Kidney capillary endothelial cell (primary cell): ENCODE measurements around the gene ALLC.
A peak's percentile ranks its signal among the peaks of the same experiment; 100 is the strongest.
"Not testable (repeated sequence)": the region's sequence is repeated elsewhere in the genome, so short reads cannot be mapped to it uniquely, and the experiment has no call there.

ENCODE experiments used
- DNase-seq: peaks from one replicate; pipeline ENCODE4 v3.0.0-alpha.2; 2018; ENCODE audit warnings: low spot score

ALLC gene

DNA sequence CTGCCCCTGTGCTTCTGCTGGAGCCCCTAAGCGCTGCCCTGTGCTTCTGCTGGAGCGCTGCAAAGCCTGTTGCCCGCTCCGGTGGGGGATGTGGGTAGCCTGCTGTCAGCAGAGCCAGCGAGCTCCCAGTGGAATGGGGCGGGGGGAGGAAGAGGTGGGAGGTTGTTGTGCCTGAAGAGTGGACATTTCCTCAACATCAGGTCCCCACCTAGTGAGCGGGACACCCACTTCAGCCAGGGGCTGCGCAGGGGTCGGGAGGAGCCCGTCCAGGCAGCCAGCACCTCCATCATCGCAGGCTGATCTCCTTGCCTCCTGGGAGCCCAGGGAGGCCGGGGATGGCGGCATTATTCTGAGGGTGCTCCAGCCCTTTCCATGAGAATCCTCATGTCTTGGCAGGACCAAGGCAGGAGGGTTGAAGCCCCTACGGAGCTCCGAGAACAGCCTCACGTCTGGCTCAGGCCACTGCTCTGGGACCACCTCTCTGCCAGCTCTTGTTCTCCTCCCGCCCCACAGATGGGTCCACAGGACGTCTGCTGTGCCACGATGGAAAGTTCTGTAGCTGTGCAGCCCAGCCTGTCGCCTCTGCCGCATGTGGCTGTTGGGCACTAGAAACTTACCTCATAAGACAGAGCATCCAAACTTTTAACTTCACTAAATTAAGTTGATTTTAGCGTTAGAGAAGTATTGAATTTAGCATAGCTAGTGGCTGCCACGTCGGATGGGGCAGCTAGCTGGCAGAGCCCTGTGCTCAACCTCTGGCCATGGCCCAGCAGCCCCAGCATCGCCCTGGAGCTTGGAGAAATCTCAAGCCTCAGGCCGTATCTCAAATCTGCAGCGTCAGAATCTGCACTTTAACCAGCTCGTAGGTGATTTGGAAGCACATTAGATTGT, 1.9 kb upstream of the ALLC start:
- no peak for DNase-seq

DNA sequence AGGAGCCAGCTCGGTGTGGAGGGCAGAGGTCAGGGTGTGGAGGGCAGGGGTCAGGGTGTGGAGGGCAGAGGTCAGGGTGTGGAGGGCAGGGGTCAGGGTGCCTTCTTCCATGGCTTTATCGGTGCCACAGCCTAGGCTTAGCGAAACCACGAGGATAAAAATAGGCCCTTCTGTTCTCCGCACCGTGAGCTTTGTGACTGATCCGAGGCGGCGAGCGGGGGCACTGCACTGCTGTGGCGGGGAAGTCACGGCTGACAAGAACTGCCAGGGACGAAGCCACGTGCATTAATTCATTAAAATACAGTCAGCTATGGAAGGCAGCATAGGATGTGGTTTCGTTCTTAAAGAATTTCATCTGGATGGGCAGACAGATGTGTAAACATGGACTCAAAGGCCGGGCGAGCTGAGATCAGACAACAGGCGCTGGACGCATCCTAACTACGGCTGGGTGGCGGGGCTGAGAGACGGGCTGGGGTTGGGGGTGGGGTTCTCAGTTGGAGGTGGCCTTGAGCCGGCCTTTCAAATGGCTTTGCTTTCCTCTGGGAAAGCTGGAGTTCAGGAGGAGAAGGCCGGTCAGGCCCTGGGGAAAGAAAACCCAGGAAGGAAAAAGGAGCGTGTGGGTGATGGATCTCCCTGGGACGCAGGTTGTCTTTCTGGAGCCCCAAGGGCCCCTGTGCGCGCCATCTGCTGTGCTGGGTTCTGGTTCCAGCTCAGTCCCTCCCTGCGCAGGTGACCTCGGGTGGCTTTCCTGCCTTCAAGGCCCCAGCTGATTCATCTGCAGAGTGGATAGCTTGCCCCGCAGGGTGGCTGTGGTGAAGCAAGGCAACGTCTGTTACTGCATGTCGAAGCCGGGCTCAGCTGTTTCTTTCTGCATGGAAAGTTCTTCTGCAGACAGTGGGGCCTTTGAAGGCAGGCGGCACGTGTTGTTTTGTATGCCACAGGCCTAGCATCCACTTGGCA, 958 bp upstream of the ALLC start:
- DNase-seq, result no peak

DNA sequence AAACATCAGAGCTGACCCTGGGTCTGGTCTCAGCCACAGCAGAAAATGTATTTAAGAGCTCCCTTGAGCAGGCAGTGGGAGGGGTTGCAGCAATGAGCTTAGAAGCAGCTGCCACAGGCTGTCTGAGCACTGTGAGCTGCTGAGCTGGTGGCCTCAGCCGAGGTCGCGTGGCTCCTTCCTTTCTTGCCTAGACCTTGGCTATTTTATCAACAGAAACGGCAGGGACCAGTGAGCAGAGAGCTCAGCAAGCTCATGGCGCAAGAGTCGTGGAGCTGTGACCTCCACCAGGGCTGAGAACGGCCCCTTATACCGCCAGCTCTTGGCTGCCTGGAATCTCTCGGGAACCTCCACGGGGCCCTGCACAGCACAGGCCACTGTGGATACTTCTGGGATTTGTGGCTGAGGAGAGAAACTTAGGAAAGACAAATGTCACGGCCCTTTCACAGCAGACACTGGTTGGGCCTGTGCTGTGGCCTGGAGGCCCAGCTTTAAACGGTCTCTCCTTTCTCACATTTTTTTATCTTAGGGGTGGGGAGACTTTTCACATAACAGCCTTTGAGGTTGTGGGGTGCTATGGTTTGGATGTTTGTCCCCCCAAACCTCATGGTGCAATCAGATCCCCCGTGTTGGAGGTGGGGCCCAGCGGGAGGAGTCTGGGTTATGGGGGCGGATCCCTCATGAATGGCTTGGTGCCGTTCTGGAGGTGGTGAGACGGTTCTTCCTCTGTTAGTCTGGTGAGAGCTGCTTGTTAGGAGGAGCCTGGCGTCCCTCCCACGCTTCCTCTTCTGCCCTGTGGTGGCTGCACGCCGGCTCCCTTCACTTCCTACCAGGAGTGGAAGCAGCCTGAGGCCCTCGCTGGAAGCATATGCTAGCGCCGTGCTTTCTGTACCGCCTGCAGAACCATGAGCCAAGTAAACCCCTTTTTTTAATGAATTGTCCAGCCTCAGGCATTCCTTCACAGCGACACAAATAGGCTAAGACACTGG, 1.7 kb downstream of the ALLC start:
- DNase-seq, result no peak

DNA sequence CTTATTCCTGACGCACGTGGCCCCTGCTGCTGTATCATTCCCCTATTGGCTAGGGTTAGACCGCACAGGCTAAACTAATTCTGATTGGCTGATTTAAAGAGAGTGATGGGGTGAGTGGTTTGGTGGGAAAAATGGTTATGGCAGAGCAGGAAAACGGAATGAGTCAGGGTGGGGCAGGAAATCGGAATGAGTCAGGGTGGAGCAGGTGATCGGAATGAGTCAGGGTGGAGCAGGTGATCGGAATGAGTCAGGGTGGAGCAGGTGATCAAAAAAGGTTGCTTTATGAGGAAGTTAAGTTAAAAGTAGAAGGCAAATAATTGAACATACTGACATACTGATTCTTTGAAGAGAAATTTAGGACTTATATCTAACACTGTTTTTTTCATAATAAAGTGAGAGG, 2.6 kb downstream of the ALLC start:
- DNase-seq, result not testable (repeated sequence)

DNA sequence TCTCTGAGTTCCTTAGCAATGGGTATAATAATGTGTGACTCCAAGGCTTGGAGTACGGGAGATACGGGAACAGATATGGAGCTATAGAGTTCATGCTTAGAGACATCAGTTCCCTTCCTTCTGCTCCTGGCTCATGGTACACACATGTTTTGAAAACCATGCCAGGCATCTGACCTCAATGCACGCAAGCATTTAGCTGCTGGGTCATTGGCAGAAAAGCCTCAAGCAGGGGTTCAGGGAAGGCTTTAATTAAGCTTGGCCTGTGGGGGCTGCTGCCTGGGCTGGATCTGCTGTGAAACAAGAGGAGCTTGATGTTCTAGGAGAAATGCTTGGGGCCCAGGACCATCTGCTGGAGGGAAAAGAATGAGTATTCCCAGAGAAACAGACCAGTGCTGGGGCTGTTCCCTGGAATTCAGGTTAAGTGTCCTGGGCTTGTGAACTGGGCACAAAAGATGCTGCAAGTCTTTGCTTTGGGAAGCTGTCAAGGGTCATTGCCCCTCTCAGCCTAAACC, 3.2 kb downstream of the ALLC start:
- no peak for DNase-seq

DNA sequence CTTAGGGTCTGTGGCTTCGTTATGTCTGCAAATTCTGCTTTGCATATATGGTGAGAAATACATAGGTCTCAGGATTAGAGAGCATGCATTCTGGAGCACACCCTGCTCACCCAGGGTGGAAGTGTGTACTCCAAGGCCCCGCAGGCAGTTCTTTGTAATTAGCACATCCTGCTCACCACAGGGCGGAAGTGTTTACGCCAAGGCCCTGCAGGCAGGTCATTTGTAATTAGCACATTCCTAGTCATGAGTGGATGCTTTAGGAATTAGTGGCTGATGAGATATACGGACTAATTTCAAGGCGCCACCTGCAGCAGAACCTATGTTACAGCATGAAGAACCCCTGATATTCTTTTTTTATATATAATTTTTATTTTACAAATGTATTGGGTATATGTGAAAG, 4.2 kb downstream of the ALLC start:
- peak; percentile 7 for DNase-seq

DNA sequence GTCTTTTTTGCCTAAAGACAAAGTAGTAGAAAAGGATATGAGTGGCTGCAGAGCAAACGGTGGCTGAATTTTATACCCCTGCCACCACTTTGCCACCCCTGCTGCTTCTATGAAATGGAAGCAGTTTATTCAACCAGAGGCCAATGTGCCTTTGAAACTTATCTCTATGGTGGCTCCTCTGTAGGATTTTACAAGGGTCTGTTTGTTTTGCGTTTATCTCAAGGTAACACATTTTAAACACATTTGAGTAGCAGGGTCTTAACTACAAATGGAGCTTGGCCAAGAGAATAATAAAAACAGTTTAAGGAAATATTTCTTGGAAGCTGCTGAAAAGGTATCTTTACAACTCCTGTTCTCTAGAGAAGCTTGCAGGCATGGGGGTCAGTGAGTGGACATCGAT, 6.1 kb downstream of the ALLC start:
- no peak for DNase-seq

DNA sequence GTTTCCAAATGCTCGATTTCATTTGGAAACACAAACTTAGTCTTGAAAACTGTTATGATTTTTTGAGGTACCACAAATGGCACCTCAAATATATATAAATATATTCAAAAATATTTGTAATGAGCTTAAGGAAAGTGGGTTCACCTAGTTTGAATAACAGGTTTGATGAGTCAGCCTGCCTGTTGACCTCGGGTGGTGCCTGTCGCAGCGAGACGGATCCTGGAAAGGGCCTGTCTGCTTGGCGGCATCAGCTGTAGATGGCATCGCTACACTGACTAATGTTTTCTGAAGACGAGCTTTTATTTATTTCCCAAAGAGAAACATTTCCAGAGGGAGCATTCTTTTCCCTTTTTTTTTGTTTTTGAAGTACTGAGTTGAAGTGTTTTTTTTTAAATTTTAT, 6.9 kb downstream of the ALLC start:
- no peak for DNase-seq

DNA sequence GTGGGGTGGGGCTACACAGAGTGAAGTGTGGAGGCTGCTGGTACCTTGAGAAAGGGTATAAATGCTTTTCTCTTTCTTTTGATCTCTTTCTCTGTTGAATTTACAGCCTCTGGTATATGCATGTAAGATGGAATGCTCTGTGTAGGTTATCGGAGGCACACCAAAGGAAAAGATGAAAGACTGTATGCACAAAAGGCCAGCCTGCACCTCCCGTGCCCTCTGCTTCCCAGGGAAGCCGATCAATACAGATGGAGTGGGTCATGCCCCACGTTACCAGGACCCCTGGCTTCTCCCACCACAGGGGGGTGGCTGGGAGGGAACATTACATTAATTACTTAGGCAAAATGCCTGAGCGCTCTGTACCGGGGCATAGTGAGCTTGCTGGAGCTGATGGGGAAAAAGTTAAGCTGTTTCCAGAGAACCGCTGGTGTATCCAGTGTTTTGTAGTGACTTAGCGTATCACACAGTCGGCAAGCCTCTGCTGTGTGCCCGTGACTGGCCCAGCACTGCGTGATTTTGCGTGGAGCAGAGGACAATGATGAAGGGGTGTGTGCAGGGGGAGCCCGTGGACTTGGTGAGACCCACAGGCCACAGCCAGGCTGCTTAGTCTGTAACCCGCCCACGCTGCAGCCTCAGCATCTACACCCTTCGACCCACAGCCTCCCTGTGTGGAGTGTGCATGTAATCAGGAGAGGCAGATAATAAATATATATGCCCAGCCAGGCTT, 8.0 kb downstream of the ALLC start:
- no peak for DNase-seq

DNA sequence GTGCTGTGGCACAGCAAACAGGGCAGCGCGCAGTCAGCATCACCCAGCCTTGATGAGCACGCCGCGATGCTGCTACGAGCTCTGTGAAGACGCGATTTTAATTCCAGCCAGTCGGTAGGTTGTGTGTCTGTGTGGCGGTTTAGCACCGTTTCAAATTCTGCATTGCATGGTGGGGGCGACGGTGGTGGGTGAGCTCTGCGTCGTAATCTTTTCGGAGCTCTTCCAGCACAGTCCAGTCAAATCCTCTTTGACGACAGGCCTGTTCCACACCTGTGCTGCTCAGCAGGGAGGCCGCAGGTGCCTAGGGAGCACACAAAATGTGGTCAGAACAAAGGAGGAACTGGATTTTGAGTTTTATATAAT, 8.6 kb downstream of the ALLC start:
- DNase-seq, result no peak

DNA sequence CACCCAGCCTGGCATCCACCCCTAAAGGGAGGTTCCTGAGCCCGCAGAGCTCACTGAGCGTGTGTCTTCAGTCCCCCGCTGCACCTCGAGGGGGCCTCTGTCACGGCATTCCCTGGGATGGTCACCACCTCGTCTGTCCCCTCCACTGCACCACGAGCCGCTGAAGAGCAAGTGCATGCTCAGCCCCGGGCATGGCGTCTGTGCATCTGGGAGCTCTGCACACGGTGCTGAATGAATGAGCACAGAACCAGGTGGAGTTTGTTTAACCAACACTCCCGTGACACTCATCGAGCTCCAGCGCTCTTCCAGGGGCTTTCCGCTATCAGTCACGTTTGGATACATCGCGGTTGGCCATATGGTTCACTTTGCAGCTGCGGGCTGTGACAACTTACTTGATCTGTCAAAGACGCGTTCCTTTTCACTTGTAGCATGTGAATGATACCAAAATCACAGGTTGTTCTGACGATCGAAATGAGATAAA, 9.2 kb downstream of the ALLC start:
- DNase-seq, result no peak

DNA sequence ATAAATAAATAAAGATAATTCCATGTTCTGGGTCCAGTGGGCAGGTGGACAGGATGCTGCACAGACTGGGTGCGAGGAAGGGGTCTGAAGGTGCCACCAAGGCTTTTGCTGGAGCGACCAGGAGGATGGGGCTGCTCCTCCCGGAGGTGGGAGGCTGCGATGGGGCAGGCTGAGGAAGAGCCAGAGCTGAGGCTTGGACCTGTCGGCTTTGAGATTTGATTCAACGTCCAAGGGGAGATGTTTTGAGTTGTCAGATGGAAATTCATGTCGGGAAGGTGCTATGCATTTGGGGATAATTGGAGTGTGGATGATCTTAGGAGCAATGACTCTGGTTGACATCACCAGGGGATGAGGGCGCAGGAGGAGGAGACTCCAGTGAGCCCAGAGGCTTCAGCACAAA, 11.7 kb downstream of the ALLC start:
- DNase-seq, result no peak

DNA sequence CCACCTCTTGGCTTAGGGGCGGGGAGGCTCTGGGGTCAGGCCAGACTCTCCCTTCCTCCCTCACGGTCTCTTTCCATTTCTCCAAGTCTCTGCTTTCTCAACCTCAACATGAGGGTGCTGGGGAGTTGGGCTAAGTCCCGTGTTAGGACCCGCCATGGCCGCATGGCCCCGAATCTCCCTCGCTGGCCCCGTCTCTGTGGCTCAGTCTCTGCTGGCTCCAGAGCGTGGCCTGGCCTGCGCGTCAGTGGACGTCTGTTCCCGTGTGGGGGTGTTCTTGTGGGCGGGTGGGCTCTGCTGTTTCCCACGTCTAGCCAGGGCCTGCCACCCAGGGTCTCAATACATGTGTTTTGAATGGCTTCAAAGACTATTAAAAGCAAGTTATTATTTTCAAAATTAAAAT, 12.4 kb downstream of the ALLC start:
- DNase-seq, result no peak

DNA sequence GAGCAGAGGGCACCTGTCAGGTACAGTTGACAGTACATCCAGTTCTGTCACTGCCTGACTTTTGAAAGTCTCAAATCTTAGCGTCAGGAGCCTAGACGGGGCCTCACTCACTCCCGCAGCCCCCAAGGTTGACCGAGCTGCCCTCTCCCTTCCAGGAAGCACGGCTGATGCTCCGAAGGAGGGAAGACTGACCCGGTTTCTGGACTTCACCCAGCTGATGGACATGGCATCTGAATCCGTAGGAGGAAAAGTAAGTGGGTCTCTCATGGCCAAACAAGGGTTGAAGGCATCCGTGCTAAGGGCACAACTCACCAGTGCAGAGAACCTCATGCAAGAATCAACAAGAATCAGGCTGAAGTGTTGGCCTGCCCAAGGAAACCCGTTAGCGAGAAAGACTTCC, 12.9 kb downstream of the ALLC start:
- DNase-seq, result no peak

DNA sequence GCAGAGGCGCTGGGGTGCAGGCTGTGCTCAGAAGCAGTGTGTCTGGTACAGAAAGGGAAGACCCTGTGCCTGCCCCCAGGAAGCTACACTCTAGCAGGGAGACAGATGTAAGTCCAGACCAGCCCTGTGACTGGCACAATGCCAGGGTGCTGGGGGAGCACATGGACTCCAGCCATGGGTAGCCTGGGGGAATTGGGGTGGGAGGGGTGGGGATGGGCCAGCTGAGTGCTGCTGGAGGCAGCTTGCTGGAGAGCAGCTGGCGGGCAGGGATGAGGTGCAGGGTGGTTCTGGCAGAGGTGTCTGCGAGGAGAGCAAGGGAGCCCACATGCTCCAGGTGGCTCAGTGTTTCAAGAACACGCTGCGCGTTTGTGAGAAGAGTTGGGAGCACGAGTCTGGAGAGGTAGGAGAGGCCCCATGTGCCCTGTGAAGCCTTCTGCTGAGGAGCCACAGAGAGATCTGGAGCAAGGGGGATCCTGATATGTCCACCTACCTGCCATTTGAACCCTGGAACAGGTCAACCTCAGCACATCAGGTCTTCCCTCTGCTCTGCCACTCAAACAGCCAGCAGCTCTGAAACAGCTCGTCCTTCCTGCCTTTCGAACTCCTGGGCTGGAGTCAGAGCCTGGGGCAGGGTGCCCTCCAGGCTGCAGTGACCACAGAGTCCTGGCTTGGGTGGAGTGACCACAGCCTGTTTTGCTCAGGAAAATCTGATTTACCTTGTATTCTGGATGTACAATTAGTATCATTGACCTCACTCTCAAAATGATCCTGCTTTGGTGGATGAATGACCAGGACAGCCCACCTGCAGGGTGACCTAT, 15.1 kb downstream of the ALLC start:
- DNase-seq, result no peak

DNA sequence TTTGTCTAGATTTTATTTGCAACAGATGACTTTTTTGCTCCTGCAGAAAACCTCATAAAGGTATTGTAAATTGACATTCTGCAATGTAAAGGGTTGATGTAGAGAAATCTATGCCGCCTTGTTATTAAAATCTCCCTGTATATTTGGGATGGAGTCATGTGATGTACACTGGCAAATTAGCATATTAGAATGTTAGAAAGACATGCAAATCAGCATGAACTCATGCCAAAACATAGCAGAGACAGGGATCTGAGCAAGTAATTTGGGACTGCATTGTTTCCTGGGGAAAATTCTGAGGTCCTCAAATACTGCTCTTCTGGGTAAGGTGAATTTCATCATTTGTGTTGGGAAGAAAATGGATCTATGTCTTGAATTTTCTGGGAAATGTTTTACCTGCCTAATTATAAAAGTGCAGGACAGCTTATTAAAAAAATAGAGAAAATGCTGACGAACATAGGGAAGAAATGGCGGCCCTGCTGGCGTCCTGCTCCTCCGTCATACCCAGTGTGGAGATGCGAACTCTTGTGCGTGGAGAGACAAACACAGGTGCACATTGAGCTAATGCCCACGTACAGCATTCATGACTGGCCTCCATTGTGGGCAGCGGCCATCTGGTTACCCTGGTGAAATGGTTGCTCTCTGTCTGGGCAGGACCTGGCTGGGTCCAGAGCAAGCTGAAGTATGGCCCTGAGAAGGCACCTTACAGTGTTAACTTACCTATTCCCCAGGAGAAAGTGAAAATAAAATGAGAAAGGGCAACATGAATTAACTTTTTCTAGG, 16.3 kb downstream of the ALLC start:
- no peak for DNase-seq

DNA sequence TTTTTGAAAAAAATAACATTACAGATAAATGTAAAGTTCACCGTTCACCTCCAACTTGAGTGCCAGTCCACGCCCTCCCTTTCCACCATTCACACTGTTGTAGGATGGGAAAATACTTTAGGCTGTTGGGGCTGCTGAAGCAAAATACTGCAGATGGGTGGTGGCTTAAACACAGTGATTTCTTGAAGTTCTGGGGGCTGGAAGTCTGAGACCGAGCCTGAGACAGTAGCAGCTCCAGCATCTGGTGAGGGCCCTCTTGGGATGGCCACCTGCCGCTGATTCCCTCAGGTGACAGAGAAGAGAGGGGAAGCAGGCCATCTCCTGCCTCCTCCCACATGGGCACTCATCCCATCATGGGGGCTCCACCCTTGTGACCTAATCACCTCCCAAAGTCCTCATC, 17.7 kb downstream of the ALLC start:
- no peak for DNase-seq

DNA sequence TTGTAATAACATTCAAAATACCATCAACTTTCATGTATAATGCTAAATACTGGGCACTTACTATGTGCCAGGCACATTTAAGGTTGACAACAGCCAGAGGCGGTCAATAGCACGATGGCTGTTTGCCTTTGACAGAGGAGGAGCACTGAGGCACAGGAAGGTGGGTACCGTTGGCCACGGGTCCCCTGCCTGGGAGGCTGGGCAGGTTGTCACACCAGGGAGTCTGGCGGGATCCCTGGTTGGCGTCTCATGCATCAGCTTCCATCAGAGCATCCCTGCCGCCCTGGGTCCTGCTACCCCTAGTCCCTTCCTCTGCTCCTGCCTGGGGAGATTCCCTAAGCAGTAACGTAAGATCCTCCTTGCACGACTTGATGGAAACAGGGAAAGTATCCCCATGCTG, 19.4 kb downstream of the ALLC start:
- DNase-seq, result no peak

DNA sequence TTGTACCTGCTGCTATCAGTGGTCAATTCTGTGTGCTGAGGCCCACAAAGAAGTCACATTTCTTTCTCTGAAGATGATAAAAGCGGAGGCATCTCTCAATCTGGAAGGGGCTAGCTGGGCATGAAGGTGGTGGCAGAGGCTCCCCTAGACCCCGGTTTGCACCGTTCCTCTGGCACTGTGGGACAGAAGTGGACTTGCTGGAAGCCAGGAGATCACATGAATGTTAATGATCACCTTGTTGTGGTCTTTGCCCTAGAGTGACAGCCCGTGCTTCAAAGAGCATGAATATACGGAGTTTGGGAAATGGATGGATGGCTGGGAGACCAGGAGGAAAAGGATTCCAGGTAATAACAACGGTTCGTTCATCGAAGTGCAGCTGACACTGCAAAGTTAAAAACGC, 20.2 kb downstream of the ALLC start:
- no peak for DNase-seq
